Bronchial epithelial cell (primary cell): Measurements from ENCODE around the gene BPI. TPM values are rescaled to one million over a fixed set of nuclear protein-coding genes. Genes with fewer than 3 reads are reported as not detected.
A peak's percentile ranks its signal among the peaks of the same experiment; 100 is the strongest.

Source experiments
- DNase-seq: peaks from one replicate; pipeline ENCODE4 v3.0.0-alpha.2; 2010; ENCODE audit warnings: low read depth
- FAIRE-seq: peaks from 2 replicates; lab custom pipeline; 2011; peaks lifted over from hg19 to GRCh38; lab: Jason Lieb, UNC
- H3K27me3 ChIP-seq: 2 replicates; pipeline ENCODE4 v1.5.1; 2011; ENCODE audit warnings: low read length; ENCODE audit not compliant: control insufficient read depth, insufficient read depth
- H3K36me3 ChIP-seq: 2 replicates; pipeline ENCODE4 v1.5.1; 2011; ENCODE audit warnings: low read length; ENCODE audit not compliant: control insufficient read depth, insufficient read depth
- H3K4me3 ChIP-seq: 2 replicates; pipeline ENCODE4 v1.5.1; 2011; ENCODE audit warnings: mild to moderate bottlenecking, low read depth, low read length, control low read depth
- CTCF ChIP-seq: IDR thresholded peaks from 2 replicates; pipeline ENCODE4 v1.5.1; 2011; ENCODE audit warnings: mild to moderate bottlenecking, moderate library complexity, low read length, control low read depth, inconsistent platforms; ENCODE audit not compliant: insufficient read depth, severe bottlenecking
- total RNA-seq: library from RNA; depleted of rRNA; stranded (reverse); fragments of >200 nt; gene quantifications from 2 replicates; pipeline ENCODE4 v1.2.1, GENCODE V29; 2014

Gene BPI
- total RNA-seq, 1 donor from 2014 or later, result not detected

- Histone ChIP-seq H3K27me3 (no peaks in the 10 kb centered on the region), H3K36me3 (no peaks in the 10 kb centered on the region), H3K4me3 (no peak overlapping the region)
- no peak for FAIRE-seq
- TF ChIP-seq CTCF, result no peak
- peak; percentile 83 for DNase-seq
Measured at GRCh38 chr20:38272398-38272797, 31.6 kb upstream of the BPI start.

- H3K27me3 ChIP-seq, result no peaks in the 10 kb centered on the region
- no peak for FAIRE-seq
Measured at GRCh38 chr20:38272961-38273360, 31.0 kb upstream of the BPI start.

GRCh38 chr20:38275815-38276550, 28.0 kb upstream of the BPI start:
- Histone ChIP-seq H3K4me3 (no peak overlapping the region), H3K27me3 (no peaks in the 10 kb centered on the region), H3K36me3 (no peaks in the 10 kb centered on the region)
- DNase-seq (peak; percentile 90), FAIRE-seq (no peak)
- TF ChIP-seq CTCF, result no peak

More at GRCh38 chr20:38272961-38273360, 31.0 kb upstream of the BPI start:
- Histone ChIP-seq H3K36me3 (no peaks in the 10 kb centered on the region), H3K4me3 (no peak overlapping the region)
- no peak for DNase-seq
- TF ChIP-seq CTCF, result no peak

- FAIRE-seq (no peak), DNase-seq (no peak)
- Histone ChIP-seq H3K4me3 (no peak overlapping the region), H3K36me3 (no peaks in the 10 kb centered on the region), H3K27me3 (no peaks in the 10 kb centered on the region)
- no peak for TF ChIP-seq CTCF
Measured at GRCh38 chr20:38277285-38277684, 26.7 kb upstream of the BPI start.

- Histone ChIP-seq H3K27me3 (no peaks in the 10 kb centered on the region), H3K36me3 (no peaks in the 10 kb centered on the region), H3K4me3 (no peak overlapping the region)
- no peak for TF ChIP-seq CTCF
- no peak for DNase-seq
- FAIRE-seq, result no peak
Measured at GRCh38 chr20:38277691-38278090, 26.3 kb upstream of the BPI start.

- no peak for DNase-seq
- H3K27me3 ChIP-seq, result no peaks in the 10 kb centered on the region
Measured at GRCh38 chr20:38278131-38278530, 25.8 kb upstream of the BPI start.

More at GRCh38 chr20:38278131-38278530, 25.8 kb upstream of the BPI start:
- no peak for TF ChIP-seq CTCF
- Histone ChIP-seq H3K36me3 (no peaks in the 10 kb centered on the region), H3K4me3 (no peak overlapping the region)
- no peak for FAIRE-seq
